ENCODE data around the gene FOXA3. TPM values are rescaled to one million over a fixed set of nuclear protein-coding genes. Genes with fewer than 3 reads are reported as not detected.
A peak's percentile ranks its signal among the peaks of the same experiment; 100 is the strongest.

FOXA3 gene
- total RNA-seq, 2 experiments from 2014 or later, result not detected

DNA sequence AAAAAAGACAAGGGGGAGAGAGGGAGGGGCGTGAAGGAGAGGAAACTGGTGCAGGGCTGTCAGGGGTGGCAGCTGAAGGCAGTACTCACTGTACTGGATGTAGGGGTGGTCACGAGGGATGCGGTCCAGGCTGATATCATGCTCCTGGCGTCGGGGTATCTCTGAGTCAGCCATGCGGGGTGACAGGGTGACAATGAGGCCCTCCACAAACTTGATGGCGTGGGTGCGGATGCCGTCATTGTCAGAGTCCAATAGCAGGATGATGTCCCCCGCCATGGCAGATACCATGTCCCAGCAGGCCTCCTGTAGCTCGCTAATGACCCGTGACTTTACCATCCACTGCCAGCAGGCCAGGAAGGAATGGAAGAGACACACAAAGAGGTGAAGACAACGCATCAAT is 16.5 kb upstream of the FOXA3 start:
- H3K27me3 Mint-ChIP-seq, result no peaks in the 10 kb centered on the region
- H3K36me3 Mint-ChIP-seq (ENCODE audit: low read depth), result peaks cover 53% of the 10 kb centered on the region
- no peak for DNase-seq
- ChIA-PET POLR2A (no interaction called here), CTCF (interaction anchor here (0.6 to 0.9 kb wide), 2 partner anchors 12 to 17 kb away, joined by 3 read pairs; no protein-coding TSS in a partner anchor)
- H3K9me3 Mint-ChIP-seq, result no peaks in the 10 kb centered on the region
- H3K4me1 Mint-ChIP-seq, result peaks cover 1% of the 10 kb centered on the region
- no peak overlapping the region for H3K4me3 Mint-ChIP-seq
- no peak overlapping the region for H3K27ac Mint-ChIP-seq

DNA sequence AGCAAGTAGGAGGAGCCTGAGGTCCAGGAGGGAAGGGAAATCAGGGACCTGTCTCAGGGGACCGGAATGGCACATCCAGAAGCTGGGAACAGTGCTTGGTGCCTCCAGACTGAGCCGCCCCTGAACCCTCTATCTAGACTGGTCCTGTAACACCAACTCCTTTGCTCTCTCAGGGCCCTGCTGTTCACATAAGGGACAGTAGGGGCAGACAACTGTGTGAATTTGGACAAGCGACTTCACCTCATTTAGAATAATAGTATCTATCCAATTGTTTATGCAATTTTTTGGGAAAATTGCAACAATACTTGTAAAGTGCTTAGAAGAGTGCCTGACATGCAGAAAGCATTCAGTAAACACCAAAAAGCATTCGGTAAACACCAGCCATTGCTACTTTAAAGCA is 15.2 kb upstream of the FOXA3 start:
- Mint-ChIP-seq H3K4me1 (peaks cover 1% of the 10 kb centered on the region), H3K36me3 (ENCODE audit: low read depth) (peaks cover 48% of the 10 kb centered on the region), H3K4me3 (no peak overlapping the region), H3K9me3 (no peaks in the 10 kb centered on the region), H3K27me3 (no peaks in the 10 kb centered on the region), H3K27ac (no peak overlapping the region)
- DNase-seq, result no peak
- ChIA-PET CTCF (interaction anchor here (0.8 kb wide), 1 partner anchor 28 kb away, joined by 3 read pairs; no protein-coding TSS in a partner anchor), POLR2A (no interaction called here)

DNA sequence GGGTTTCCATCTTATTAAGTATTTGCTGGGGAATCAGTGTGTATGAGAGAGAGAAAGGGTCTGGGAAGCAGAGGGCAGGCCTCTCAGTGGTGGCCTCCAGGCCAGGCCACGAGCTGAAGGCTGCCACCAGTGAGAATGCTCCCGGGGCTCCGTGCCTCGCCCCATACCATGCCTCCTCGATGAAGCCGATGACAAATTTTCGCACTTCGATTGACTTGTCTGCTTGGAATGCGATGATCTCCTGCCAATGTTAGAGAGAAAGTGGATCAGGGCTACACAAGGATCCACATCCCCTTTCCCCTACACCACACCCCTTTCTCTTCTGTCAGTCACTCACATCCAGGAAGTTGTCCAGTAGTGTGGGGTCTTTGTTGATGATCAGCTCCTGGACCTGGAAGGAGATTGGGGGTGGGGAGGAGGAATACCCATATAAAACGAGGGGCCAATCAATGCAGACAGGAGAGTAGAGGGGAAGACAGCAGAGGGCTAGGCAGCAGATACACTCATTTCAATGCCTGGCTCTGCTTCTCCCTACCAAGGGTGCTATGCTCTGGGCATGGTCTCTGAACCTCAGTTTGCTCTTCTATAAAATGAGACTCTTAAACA is 11.9 kb upstream of the FOXA3 start:
- H3K4me1 Mint-ChIP-seq, result no peaks in the 10 kb centered on the region
- DNase-seq, result no peak
- no peaks in the 10 kb centered on the region for H3K27me3 Mint-ChIP-seq
- H3K4me3 Mint-ChIP-seq, result no peak overlapping the region
- POLR2A ChIA-PET, result no interaction called here
- peaks cover 36% of the 10 kb centered on the region for H3K36me3 Mint-ChIP-seq (ENCODE audit: low read depth)
- no peak overlapping the region for H3K27ac Mint-ChIP-seq
- CTCF ChIA-PET, result interaction anchor here (1.3 to 1.9 kb wide), 3 partner anchors 11 to 35 kb away, joined by 3 to 5 read pairs (median 4); no protein-coding TSS in a partner anchor
- no peaks in the 10 kb centered on the region for H3K9me3 Mint-ChIP-seq

DNA sequence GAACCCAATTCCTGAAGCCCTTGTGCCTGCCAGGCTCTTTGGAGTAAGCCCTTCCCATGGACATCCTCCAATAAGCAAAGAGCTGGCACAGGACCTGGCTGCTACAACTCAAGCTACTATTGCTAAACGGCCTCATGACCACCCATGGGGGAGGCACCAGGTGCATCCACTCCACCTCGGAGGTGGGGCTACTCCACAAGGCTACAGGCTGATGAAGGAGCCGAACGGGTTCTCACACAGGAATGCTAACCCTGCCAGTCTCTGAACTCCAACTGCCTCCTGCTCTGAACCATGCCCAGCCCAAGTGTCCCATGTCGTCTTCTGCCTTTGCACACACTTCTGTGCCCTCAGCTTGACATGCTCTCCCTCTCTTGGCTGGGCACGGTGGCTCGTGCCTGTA is 11.1 kb upstream of the FOXA3 start:
- no peaks in the 10 kb centered on the region for H3K4me1 Mint-ChIP-seq
- CTCF ChIA-PET, result interaction anchor here (1.3 to 1.9 kb wide), 2 partner anchors 11 to 36 kb away, joined by 4 to 5 read pairs; no protein-coding TSS in a partner anchor
- no peak overlapping the region for H3K27ac Mint-ChIP-seq
- H3K4me3 Mint-ChIP-seq, result no peak overlapping the region
- H3K36me3 Mint-ChIP-seq (ENCODE audit: low read depth), result peaks cover 28% of the 10 kb centered on the region
- DNase-seq, result no peak
- POLR2A ChIA-PET, result no interaction called here
- H3K27me3 Mint-ChIP-seq, result no peaks in the 10 kb centered on the region
- H3K9me3 Mint-ChIP-seq, result no peaks in the 10 kb centered on the region

DNA sequence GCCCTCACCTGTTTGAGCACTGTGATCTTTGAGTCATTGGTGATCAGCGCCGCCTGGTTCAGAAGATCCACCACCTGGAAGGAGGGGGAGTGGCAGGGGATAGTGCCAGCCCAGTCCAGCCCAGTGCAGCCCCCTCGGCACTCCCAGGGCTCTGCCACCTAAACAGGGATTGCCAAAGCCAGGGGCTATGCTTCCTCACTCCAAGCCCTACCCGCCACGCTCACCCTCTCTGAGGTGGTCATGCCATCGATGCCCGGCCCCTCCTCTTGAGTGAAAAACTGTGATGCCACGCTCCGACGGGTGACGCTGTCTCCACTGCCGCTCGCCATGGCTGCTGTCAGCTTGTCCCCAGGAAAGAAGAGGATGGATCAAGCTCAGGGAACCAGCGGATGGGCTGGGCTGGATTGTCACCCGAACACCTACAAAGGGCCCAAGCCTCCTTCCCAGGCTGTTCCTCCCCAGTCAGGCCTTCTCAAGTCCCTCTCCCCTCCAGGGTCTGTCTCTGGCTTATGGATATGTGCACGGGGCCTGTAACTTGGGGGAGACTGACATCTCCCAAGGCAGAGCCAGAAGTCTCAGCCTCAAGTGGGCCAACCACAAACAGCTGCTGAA is 9.9 kb upstream of the FOXA3 start:
- DNase-seq, result no peak
- Mint-ChIP-seq H3K4me3 (no peak overlapping the region), H3K27ac (no peak overlapping the region), H3K27me3 (no peaks in the 10 kb centered on the region), H3K9me3 (no peaks in the 10 kb centered on the region), H3K36me3 (ENCODE audit: low read depth) (peaks cover 28% of the 10 kb centered on the region), H3K4me1 (peaks cover 5% of the 10 kb centered on the region)
- ChIA-PET CTCF (interaction anchor here (1.4 to 1.9 kb wide), 2 partner anchors 9 kb away, joined by 3 to 4 read pairs; partner anchors contain the start of gene SYMPK), POLR2A (no interaction called here)

DNA sequence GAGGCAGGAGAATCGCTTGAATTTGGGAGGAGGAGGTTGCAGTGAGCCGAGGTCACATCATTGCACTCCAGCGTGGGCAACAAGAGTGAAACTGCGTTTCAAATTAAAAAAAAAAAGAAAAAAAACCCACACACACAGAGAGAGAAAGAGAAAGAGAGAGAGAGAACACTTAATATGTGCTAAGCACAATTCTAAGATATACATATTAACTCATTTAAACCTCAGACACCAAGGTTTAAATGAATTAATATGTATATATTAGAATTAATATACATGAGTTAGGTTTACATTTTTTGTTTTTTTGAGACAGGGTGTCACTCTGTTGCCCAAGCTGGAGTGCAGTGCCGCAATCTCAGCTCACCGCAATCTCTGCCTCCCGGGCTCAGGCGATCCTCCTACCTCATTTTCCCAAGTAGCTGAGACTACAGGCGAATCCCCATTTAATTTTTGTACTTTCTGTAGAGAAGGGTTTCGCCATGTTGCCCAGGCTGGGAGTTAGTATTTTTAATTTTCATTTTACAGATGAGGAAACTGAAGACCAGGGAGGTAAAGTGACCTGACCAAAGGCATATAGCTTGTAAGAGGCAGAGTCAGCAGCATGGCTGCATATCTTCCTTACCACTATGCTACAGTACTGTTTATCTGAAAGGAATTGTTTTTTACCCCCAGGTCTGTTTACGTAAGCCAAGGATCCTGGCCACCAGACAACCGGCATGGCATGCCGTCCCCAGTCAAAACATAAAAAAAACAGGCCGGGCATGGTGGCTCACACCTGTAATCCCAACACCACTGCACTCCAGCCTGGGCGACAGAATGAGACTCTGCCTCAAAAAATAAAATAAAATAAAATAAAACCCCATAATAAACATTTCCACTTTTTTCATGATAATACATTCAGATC is 3.5 kb upstream of the FOXA3 start:
- Mint-ChIP-seq H3K27me3 (peaks cover 23% of the 10 kb centered on the region), H3K4me3 (peak overlapping the region; percentile 38), H3K36me3 (ENCODE audit: low read depth) (peaks cover 14% of the 10 kb centered on the region), H3K27ac (peak overlapping the region; percentile 60), H3K9me3 (no peaks in the 10 kb centered on the region), H3K4me1 (peaks cover 34% of the 10 kb centered on the region)
- ChIA-PET CTCF (interaction anchor here (1.0 to 1.7 kb wide), 2 partner anchors 43 to 89 kb away, joined by 3 to 9 read pairs; no protein-coding TSS in a partner anchor), POLR2A (interaction anchor here (0.7 kb wide), 1 partner anchor 142 kb away, joined by 5 read pairs; no protein-coding TSS in a partner anchor)
- no peak for DNase-seq

DNA sequence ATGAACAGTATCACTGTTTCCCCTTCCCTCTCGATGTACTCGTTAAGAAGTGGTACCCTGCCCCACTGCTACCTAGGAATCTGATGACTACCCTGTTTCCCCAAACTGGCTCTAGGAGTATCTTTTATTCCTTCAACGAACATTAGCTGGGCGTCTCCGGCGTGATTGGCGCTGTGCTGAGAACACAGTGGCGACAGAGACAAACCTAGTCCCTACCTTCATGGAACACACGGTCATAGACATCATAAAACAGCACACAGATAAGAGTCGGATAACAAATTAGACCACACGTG is 1.9 kb upstream of the FOXA3 start:
- Mint-ChIP-seq H3K27me3 (peaks cover 29% of the 10 kb centered on the region), H3K4me3 (peak overlapping the region; percentile 93), H3K36me3 (ENCODE audit: low read depth) (peaks cover 14% of the 10 kb centered on the region), H3K4me1 (peaks cover 34% of the 10 kb centered on the region), H3K27ac (peak overlapping the region; percentile 95), H3K9me3 (no peaks in the 10 kb centered on the region)
- ChIA-PET CTCF (interaction anchor here (6.7 kb wide), 1 partner anchor 21 kb away, joined by 58 read pairs; the partner anchor contains the start of gene IRF2BP1), POLR2A (interaction anchor here (0.6 kb wide), 1 partner anchor 93 kb away, joined by 7 read pairs; no protein-coding TSS in a partner anchor)
- DNase-seq, result no peak

DNA sequence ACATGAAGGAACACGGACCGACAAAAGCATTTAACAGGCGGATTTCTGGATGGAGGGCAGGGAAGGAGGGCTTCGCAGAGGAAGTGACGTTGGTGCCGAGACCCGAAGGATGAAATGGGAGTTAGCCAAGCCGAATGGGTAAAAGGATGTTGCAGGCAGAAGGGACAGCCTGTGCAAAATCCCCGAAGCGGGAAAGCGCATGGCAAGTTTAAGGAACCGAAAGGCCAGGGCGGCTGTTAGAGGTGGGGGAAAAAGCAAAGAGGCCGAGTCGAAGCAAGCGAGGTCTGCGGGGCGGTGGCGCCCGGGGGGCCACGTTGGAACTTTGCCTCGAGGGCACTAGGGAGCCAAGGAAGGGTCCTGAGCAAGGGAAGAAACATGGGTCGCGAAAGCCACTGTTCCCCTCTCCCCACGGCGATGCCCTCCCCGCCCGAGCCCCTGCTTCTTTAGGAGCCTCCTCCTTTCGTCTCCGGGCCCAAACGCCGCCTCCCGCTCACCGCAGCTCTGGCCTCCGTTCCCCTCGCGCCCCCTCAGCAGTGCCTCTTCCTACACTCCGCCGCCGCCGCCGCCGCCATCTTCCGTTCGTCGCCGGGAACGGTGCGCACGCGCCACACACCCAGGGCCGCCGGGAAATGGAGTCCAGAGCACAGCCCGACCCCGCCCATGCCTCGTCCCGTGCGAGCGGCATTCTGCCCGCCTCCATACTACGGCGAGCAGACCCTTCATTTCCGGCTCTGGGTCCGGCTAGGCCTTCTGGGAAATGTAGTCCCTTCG is 1.4 kb upstream of the FOXA3 start, which contains the start of gene SYMPK:
Gene SYMPK, minus strand, starts transcription at position 584 of the 771 bp plus-strand sequence. CDS start 8,652 bp downstream, outside the sequence.
- Mint-ChIP-seq H3K4me1 (peaks cover 34% of the 10 kb centered on the region), H3K9me3 (no peaks in the 10 kb centered on the region), H3K27me3 (peaks cover 29% of the 10 kb centered on the region), H3K4me3 (peak within 1 kb of the TSS; percentile 93), H3K36me3 (ENCODE audit: low read depth) (peaks cover 14% of the 10 kb centered on the region), H3K27ac (peak within 1 kb of the TSS; percentile 95)
- ChIA-PET CTCF (interaction anchor here (0.8 to 6.7 kb wide), 13 partner anchors 7 to 195 kb away, joined by 3 to 58 read pairs (median 4); partner anchors contain the start of genes GIPR, IRF2BP1 and MYPOP), POLR2A (interaction anchor here (0.6 kb wide), 3 partner anchors 23 to 926 kb away, joined by 3 to 7 read pairs (median 3); partner anchors contain the start of genes IRF2BP1 and SLC1A5)
- peak; percentile 99 for DNase-seq

DNA sequence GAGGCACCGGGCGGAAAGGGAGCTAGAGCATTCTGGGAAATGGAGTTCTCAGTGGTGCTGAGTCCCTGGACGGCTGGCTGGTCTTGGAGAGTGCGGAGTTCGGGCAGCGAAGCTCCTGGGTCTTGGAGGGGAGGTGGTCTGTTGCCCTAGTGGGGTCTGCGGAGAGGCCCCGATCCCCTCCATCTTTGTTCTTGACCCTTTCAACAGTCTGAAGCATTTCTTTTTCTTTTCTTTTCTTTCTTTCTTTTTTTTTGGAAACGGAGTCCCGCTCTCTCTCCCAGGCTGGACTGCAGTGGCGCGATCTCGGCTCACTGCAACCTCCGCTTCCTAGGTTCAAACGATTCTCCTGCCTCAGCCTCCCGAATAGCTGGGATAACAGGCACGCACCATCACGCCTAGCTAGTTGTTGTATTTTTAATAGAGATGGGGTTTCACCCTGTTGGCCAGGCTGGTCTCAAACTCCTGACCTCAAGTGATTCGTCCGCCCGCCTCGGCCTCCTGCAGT is 739 bp upstream of the FOXA3 start:
- H3K27me3 Mint-ChIP-seq, result peaks cover 29% of the 10 kb centered on the region

DNA sequence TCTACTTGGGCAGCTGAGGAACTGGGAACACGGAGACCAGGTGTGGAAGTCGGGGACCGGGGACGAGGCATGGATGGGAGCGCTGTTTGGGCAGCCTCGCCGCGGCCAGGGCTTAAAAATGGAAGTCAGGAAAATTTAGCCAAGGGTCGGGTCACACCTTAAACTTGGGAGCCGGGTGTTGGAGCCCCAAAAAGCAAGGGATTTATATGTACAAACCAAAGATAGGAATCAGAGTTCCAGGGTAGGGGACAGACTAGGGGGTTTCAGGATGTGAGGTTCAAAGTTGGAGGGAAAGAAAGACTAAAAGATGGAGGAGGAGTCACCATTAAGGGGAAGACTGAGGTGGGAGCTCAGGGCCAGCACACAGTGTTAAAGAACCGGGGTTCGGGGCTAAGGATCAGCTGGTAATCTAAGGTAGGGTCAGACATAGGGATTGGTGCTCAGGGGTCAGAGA is 530 bp downstream of the FOXA3 start:
- ChIA-PET CTCF (interaction anchor here (1.0 to 6.7 kb wide), 12 partner anchors 11 to 840 kb away, joined by 3 to 58 read pairs (median 3); partner anchors contain the start of genes IRF2BP1, QPCTL and SNRPD2), POLR2A (no interaction called here)

More for the DNA sequence above, 739 bp upstream of the FOXA3 start:
- peaks cover 31% of the 10 kb centered on the region for H3K4me1 Mint-ChIP-seq
- H3K9me3 Mint-ChIP-seq, result no peaks in the 10 kb centered on the region
- DNase-seq, result no peak
- CTCF ChIA-PET, result interaction anchor here (0.8 to 6.7 kb wide), 20 partner anchors 8 to 841 kb away, joined by 3 to 58 read pairs (median 3); partner anchors contain the start of genes GIPR, IRF2BP1, MYPOP and QPCTL
- peak overlapping the region; percentile 93 for H3K4me3 Mint-ChIP-seq
- H3K36me3 Mint-ChIP-seq (ENCODE audit: low read depth), result peaks cover 11% of the 10 kb centered on the region
- POLR2A ChIA-PET, result interaction anchor here (0.6 to 0.7 kb wide), 3 partner anchors 23 to 925 kb away, joined by 3 read pairs; partner anchors contain the start of genes IRF2BP1 and SLC1A5
- peak overlapping the region; percentile 95 for H3K27ac Mint-ChIP-seq

DNA sequence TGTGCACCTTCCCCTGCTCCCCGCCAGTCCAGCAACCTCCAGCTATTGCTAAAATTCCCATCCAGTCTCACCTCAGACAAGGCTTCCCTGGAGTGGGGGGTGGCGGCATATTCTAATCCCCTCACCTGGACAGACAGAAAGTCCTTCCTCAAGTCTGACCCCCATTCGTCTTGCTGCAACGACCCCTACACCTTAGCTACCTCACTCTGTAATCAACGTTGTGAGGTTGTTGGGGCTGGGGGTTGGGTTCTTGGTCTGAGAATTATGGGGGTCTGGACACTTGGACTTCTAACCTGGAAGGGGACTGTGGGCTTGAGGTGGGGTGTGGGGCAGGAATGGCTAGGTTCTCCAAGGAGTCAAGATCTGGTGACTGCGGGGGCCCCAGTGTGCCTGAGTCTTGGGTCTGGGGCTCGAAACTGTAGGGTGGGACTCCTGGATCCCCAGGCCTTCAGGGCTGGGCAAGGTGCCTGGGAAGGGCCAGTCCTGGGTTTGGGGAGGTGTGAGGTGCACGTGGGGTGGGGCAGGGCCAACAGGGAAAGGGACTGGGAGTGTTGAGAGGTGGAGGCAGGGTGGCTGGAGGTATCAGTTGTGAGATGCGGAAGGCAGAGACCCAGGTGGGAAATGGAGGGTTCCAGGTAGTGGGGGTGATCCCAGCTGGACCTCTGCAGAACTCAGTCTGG is 1.3 kb downstream of the FOXA3 start:
- Mint-ChIP-seq H3K4me3 (no peak overlapping the region), H3K9me3 (no peaks in the 10 kb centered on the region), H3K27ac (no peak overlapping the region), H3K27me3 (peaks cover 30% of the 10 kb centered on the region), H3K36me3 (ENCODE audit: low read depth) (peaks cover 10% of the 10 kb centered on the region), H3K4me1 (peaks cover 28% of the 10 kb centered on the region)
- DNase-seq, result no peak
- CTCF ChIA-PET, result interaction anchor here (0.5 to 6.7 kb wide), 7 partner anchors 18 to 175 kb away, joined by 3 to 58 read pairs (median 3); partner anchors contain the start of gene IRF2BP1
- POLR2A ChIA-PET, result no interaction called here

More for the DNA sequence above, 530 bp downstream of the FOXA3 start:
- no peaks in the 10 kb centered on the region for H3K9me3 Mint-ChIP-seq
- H3K4me1 Mint-ChIP-seq, result peaks cover 29% of the 10 kb centered on the region
- peaks cover 30% of the 10 kb centered on the region for H3K27me3 Mint-ChIP-seq
- H3K27ac Mint-ChIP-seq, result peak overlapping the region; percentile 72
- DNase-seq, result no peak
- peak overlapping the region; percentile 33 for H3K4me3 Mint-ChIP-seq
- peaks cover 10% of the 10 kb centered on the region for H3K36me3 Mint-ChIP-seq (ENCODE audit: low read depth)
